Caco-2 (cell line): Measurements from ENCODE around the gene NEURL2. TPM values are rescaled to one million over a fixed set of nuclear protein-coding genes. Genes with fewer than 3 reads are reported as not detected.

Experiments
- BruUV-seq: library from RNA; stranded (reverse); fragments of 400-500 nt; replicated peaks from 2 replicates; lab custom pipeline; 2021; lab: Mats Ljungman, UMichigan
- CTCF ChIA-PET: fragments of 300-600 bp; sonication (Branson Sonifier 250); formaldehyde crosslinking; loops from one replicate; lab custom pipeline; 2022; ENCODE audit warnings: antibody characterized with exemption; lab: Charles Lee
- POLR2A ChIA-PET: fragments of 300-600 bp; sonication (Branson Sonifier 250); formaldehyde crosslinking; loops from one replicate; lab custom pipeline; 2022; ENCODE audit warnings: antibody characterized with exemption; lab: Charles Lee
- DNase-seq, 2 experiments: peaks; one replicate each; pipeline versions ENCODE4 v3.0.0 to v3.0.0-alpha.2; 2020 to 2022
- H3K27me3 ChIP-seq: replicated peaks from 2 replicates; pipeline ENCODE4 v1.6.0; 2011; ENCODE audit warnings: low read length; ENCODE audit not compliant: control insufficient read depth, insufficient read depth
- H3K36me3 ChIP-seq: 2 replicates; pipeline ENCODE4 v1.5.1; 2011; ENCODE audit warnings: low read length; ENCODE audit not compliant: control insufficient read depth, insufficient read depth
- H3K4me1 ChIP-seq: fragments of 250-450 bp; sonication (Bioruptor Pico); 2 replicates; pipeline ENCODE4 v1.5.1; 2020; ENCODE audit warnings: mild to moderate bottlenecking
- H3K4me3 ChIP-seq: 2 replicates; pipeline ENCODE4 v1.5.1; 2011; ENCODE audit warnings: low read depth, mild to moderate bottlenecking, control low read depth, low read length
- H3K9me3 ChIP-seq: fragments of 250-450 bp; sonication (Bioruptor Pico); 2 replicates; pipeline ENCODE4 v1.5.1; 2020; ENCODE audit warnings: mild to moderate bottlenecking, moderate library complexity
- H3K27ac Mint-ChIP-seq: one replicate; pipeline ENCODE4 v1.8.0; 2022; ENCODE audit warnings: mixed read lengths; ENCODE audit not compliant: unreplicated experiment
- H3K27me3 Mint-ChIP-seq: one replicate; pipeline ENCODE4 v1.8.0; 2022; ENCODE audit warnings: mixed read lengths; ENCODE audit not compliant: insufficient read depth, unreplicated experiment
- H3K36me3 Mint-ChIP-seq: one replicate; pipeline ENCODE4 v1.8.0; 2022; ENCODE audit warnings: mild to moderate bottlenecking, mixed read lengths; ENCODE audit not compliant: insufficient read depth, unreplicated experiment
- H3K4me1 Mint-ChIP-seq: one replicate; pipeline ENCODE4 v1.8.0; 2022; ENCODE audit warnings: low read depth, mixed read lengths; ENCODE audit not compliant: unreplicated experiment
- H3K4me3 Mint-ChIP-seq: one replicate; pipeline ENCODE4 v1.8.0; 2022; ENCODE audit warnings: mild to moderate bottlenecking, moderate library complexity, mixed read lengths; ENCODE audit not compliant: unreplicated experiment
- H3K9me3 Mint-ChIP-seq: one replicate; pipeline ENCODE4 v1.8.0; 2022; ENCODE audit warnings: mixed read lengths; ENCODE audit not compliant: unreplicated experiment
- CTCF ChIP-seq, 2 experiments: fragments of 200-600 bp in 1 of 2; IDR thresholded peaks; 1 replicate in 1 of 2; 2 replicates in 1 of 2; pipeline versions ENCODE4 v1.5.1 to v1.8.0; 2011 to 2022; ENCODE audit warnings: antibody characterized with exemption in 1 of 2, control low read depth in 1 of 2, inconsistent platforms in 1 of 2, low read depth in 1 of 2, low read length in 1 of 2, mild to moderate bottlenecking in 1 of 2, moderate library complexity in 1 of 2; ENCODE audit not compliant: insufficient read depth in 1 of 2, severe bottlenecking in 1 of 2, unreplicated experiment in 1 of 2
- intact Hi-C: fragments of 100-400 bp; cut with micrococcal nuclease; formaldehyde crosslinking; loops from one replicate; pipeline ENCODE4 v1.10.0; 2022; ENCODE audit not compliant: unreplicated experiment
- total RNA-seq: library from RNA; stranded (reverse); gene quantifications from 2 replicates; pipeline ENCODE4 v1.2.3, GENCODE V29; 2022

Gene NEURL2
- total RNA-seq, 1 experiment from 2014 or later: 12.6 TPM

- H3K36me3 ChIP-seq: no peaks in the 10 kb centered on the region
- DNase-seq: no peak
- TF ChIP-seq CTCF (IDR thresholded peaks at IDR 0.05; ENCODE audit: insufficient read depth in 1 of 2, low read depth in 1 of 2, low read length in 1 of 2, severe bottlenecking in 1 of 2, unreplicated experiment in 1 of 2): no peak
- H3K4me1 Mint-ChIP-seq: peaks cover 14% of the 10 kb centered on the region
- H3K4me3 ChIP-seq: no peak overlapping the region
- CTCF ChIA-PET: no interaction called here
- peaks cover 6% of the 10 kb centered on the region for H3K36me3 Mint-ChIP-seq
- no peak overlapping the region for H3K27ac Mint-ChIP-seq
- no peak overlapping the region for H3K4me3 Mint-ChIP-seq
- BruUV-seq: no TSS peak
- no peaks in the 10 kb centered on the region for H3K27me3 ChIP-seq
- no peaks in the 10 kb centered on the region for H3K9me3 Mint-ChIP-seq
- POLR2A ChIA-PET: interaction anchor here (0.6 kb wide), 1 partner anchor 68 kb away, joined by 12 read pairs; no protein-coding TSS in a partner anchor
- intact Hi-C loops: no loop called here
- peaks cover 16% of the 10 kb centered on the region for H3K4me1 ChIP-seq
- no peaks in the 10 kb centered on the region for H3K9me3 ChIP-seq
- no peaks in the 10 kb centered on the region for H3K27me3 Mint-ChIP-seq
These were observed 23.7 kb downstream of the NEURL2 start for GRCh38 chr20:45867136-45867818.

- intact Hi-C loops: no loop called here
- Histone ChIP-seq H3K4me3 (no peak overlapping the region), H3K4me1 (peaks cover 17% of the 10 kb centered on the region), H3K36me3 (no peaks in the 10 kb centered on the region), H3K27me3 (no peaks in the 10 kb centered on the region), H3K9me3 (no peaks in the 10 kb centered on the region)
- no peak overlapping the region for H3K4me3 Mint-ChIP-seq
- DNase-seq: no peak
- H3K4me1 Mint-ChIP-seq: peaks cover 13% of the 10 kb centered on the region
- TF ChIP-seq CTCF (IDR thresholded peaks at IDR 0.05; ENCODE audit: insufficient read depth in 1 of 2, low read depth in 1 of 2, low read length in 1 of 2, severe bottlenecking in 1 of 2, unreplicated experiment in 1 of 2): no peak
- ChIA-PET CTCF (no interaction called here), POLR2A (no interaction called here)
- no peaks in the 10 kb centered on the region for H3K27me3 Mint-ChIP-seq
- BruUV-seq: no TSS peak
- H3K9me3 Mint-ChIP-seq: no peaks in the 10 kb centered on the region
- no peak overlapping the region for H3K27ac Mint-ChIP-seq
- H3K36me3 Mint-ChIP-seq: peaks cover 6% of the 10 kb centered on the region
These were observed 24.6 kb downstream of the NEURL2 start for GRCh38 chr20:45866454-45866853.

GRCh38 chr20:45863543-45864470, 27.2 kb downstream of the NEURL2 start:
- no peak for TF ChIP-seq CTCF (IDR thresholded peaks at IDR 0.05; ENCODE audit: insufficient read depth in 1 of 2, low read depth in 1 of 2, low read length in 1 of 2, severe bottlenecking in 1 of 2, unreplicated experiment in 1 of 2)
- Histone ChIP-seq H3K36me3 (no peaks in the 10 kb centered on the region), H3K9me3 (no peaks in the 10 kb centered on the region), H3K4me3 (no peak overlapping the region), H3K27me3 (no peaks in the 10 kb centered on the region), H3K4me1 (peaks cover 20% of the 10 kb centered on the region)
- no peak for DNase-seq
- BruUV-seq: no TSS peak
- no peaks in the 10 kb centered on the region for H3K27me3 Mint-ChIP-seq
- POLR2A ChIA-PET: interaction anchor here (0.7 to 1.6 kb wide), 3 partner anchors 17 to 71 kb away, joined by 5 to 6 read pairs (median 5); partner anchors contain the start of gene ZSWIM1
- CTCF ChIA-PET: interaction anchor here (0.9 kb wide), 2 partner anchors 26 to 70 kb away, joined by 3 read pairs; no protein-coding TSS in a partner anchor
- no peaks in the 10 kb centered on the region for H3K9me3 Mint-ChIP-seq
- H3K36me3 Mint-ChIP-seq: peaks cover 6% of the 10 kb centered on the region
- H3K27ac Mint-ChIP-seq: no peak overlapping the region
- intact Hi-C loops: no loop called here
- H3K4me1 Mint-ChIP-seq: peaks cover 24% of the 10 kb centered on the region
- no peak overlapping the region for H3K4me3 Mint-ChIP-seq
